RWPE1 (cell line): ENCODE data around the gene RTN4RL2.
A peak's percentile ranks its signal among the peaks of the same experiment; 100 is the strongest.

Experiments used
- CTCF ChIA-PET: fragments of 350-600 bp; sonication (Branson Sonifier 250); formaldehyde crosslinking; extraction: SDS; loops from one replicate; lab custom pipeline; 2021; lab: Yijun Ruan, JAX
- POLR2A ChIA-PET: fragments of 400-600 bp; formaldehyde crosslinking; extraction: SDS; loops from one replicate; lab custom pipeline; 2020; ENCODE audit warnings: antibody characterized with exemption; ENCODE audit not compliant: low non-redundant PET; lab: Yijun Ruan, JAX
- DNase-seq: peaks from one replicate; pipeline ENCODE4 v3.0.0; 2012; ENCODE audit warnings: low spot score
- H3K27ac ChIP-seq: fragments of 450-650 bp; 2 replicates; pipeline ENCODE4 v1.5.1; 2017
- TF ChIP-seq, protein P1 (sequence below): fragments of 450-650 bp; conservative IDR thresholded peaks from 2 replicates; pipeline ENCODE4 v1.5.1; 2017; ENCODE audit warnings: low read depth, mild to moderate bottlenecking

RTN4RL2 gene

DNA sequence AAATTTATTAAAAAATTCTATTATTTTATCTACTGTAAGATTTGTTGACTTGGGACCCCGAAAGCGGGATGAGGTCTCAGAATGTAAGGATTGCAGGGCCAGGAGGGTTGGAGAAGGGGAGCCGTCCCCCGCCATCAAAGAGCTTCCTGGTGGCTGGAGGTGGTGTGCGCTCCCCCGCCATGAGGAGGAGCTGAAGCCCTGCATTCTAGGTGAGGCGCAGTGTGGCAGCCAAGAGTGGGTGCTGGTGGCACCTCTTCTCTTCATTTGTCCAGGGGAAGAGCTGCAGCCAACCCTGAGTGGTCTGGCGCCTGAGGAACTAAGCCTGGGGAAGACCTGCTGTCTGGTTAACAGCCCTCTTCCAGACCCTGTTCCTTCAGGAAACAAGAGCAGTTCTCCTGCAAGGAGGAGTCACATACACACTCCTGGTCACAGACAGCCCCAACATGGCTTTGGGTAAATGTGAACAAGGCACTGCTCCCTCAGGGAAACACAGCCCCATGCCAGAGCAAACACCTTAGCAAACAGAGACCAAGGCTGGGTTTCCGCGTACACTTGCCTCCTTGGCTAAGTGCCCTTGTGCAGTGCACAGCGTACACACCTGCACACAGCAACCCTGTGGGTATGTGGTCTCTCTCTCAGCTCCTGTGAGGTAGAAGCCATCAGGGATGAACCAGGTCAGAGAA lies 17.3 kb downstream of the RTN4RL2 start:
- H3K27ac ChIP-seq, result 0 out of 2 replicates have a peak overlapping the region, but pooled peaks have one; percentile 3
- TF ChIP-seq, protein P1, sequence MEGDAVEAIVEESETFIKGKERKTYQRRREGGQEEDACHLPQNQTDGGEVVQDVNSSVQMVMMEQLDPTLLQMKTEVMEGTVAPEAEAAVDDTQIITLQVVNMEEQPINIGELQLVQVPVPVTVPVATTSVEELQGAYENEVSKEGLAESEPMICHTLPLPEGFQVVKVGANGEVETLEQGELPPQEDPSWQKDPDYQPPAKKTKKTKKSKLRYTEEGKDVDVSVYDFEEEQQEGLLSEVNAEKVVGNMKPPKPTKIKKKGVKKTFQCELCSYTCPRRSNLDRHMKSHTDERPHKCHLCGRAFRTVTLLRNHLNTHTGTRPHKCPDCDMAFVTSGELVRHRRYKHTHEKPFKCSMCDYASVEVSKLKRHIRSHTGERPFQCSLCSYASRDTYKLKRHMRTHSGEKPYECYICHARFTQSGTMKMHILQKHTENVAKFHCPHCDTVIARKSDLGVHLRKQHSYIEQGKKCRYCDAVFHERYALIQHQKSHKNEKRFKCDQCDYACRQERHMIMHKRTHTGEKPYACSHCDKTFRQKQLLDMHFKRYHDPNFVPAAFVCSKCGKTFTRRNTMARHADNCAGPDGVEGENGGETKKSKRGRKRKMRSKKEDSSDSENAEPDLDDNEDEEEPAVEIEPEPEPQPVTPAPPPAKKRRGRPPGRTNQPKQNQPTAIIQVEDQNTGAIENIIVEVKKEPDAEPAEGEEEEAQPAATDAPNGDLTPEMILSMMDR, result no peak
- DNase-seq, result no peak
- ChIA-PET CTCF (interaction anchor here (0.6 to 1.8 kb wide), 8 partner anchors 14 to 166 kb away, joined by 3 to 13 read pairs (median 3); no protein-coding TSS in a partner anchor), POLR2A (no interaction called here)

DNA sequence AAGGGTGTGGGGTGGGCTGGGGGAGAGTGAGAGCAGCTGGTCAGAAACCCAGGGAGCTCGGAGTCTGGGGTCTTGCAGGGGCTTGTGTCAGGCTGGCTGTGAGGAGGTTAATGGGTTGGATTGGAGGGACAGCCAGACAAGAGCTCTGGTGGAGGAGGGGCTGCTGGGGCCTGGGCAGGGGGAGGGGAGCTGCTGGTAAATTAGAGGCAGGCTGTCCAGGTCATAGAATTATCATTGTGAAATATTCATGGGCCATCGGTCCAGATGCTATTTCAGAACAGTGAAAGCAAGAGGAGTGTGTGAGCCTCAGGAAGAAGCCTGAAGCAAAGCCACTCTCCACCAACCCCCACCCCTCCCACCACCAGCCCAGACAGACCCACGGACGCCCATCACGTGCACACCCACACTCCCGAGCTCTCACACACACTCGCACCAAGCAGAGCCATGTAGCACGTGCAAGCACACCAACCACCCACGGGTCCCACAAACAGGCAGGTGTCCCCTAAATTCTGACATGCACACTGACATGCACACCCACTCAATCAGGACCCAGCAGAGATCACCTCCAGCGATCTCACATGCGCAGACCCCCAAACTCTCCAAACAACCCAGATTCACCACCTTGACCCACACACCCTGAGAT lies 18.8 kb downstream of the RTN4RL2 start:
- ChIA-PET POLR2A (no interaction called here), CTCF (interaction anchor here (1.1 to 1.8 kb wide), 3 partner anchors 14 to 131 kb away, joined by 3 to 13 read pairs (median 3); no protein-coding TSS in a partner anchor)
- TF ChIP-seq, protein P1, result no peak
- no peak overlapping the region for H3K27ac ChIP-seq
- DNase-seq, result no peak

DNA sequence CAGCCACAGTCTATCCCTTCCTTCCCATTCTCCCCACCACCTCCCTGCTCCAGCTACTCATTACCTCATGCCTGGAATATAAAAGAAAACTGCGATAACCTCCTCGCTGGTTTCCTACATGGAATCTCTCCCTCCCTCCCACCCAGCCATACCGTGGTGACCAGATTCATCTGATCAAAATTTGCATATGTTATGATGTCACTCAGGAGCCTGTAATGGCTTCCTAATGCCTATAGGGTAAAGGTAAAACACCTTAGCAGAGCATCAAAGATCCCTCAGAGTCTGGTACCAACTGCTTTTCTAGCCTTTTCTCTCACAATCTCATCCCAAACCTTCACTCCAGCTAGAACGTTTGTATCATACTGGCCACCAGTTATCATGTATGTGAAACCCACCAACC lies 19.6 kb downstream of the RTN4RL2 start:
- no peak overlapping the region for H3K27ac ChIP-seq
- POLR2A ChIA-PET, result no interaction called here
- CTCF ChIA-PET, result interaction anchor here (0.8 to 1.0 kb wide), 2 partner anchors 9 to 22 kb away, joined by 3 to 4 read pairs; no protein-coding TSS in a partner anchor
- peak; percentile 57 for DNase-seq
- TF ChIP-seq, protein P1, result no peak

DNA sequence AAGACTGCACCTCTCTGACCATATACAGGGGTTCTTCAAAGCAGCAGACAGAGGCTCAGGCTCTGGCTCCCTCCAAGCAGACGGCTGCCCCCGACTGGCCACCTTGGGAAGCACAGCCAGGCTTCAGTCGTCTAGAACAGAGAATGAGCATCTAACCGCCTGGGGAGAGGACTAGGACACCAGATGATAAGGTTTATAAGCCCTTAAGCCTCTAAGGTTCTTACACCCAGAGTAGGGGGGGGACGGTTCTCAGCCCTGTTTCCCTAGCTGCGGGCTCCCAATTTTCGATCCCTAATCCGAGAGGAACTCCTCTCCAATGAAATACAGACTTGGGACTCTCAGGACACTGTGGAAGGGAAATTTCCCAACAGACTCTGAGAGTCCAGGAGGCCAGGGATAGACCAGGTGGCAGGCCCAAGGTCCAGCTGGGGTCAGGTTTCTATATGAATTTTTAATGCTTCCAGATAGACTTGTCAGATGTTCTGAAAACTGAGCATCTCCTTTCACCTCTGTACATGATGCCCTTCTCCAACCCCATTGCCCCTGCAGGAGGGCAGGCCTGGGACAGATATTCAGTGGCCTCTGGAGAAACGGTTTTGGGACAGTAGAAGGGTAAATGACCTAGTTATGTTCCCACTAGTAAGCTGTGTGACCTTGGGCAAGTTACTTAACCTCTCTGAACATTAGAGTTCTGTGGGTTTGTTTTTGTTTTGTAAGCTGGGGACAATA lies 20.2 kb downstream of the RTN4RL2 start:
- ChIA-PET CTCF (interaction anchor here (0.6 to 1.6 kb wide), 4 partner anchors 8 to 47 kb away, joined by 3 to 6 read pairs (median 4); no protein-coding TSS in a partner anchor), POLR2A (no interaction called here)
- DNase-seq, result no peak

DNA sequence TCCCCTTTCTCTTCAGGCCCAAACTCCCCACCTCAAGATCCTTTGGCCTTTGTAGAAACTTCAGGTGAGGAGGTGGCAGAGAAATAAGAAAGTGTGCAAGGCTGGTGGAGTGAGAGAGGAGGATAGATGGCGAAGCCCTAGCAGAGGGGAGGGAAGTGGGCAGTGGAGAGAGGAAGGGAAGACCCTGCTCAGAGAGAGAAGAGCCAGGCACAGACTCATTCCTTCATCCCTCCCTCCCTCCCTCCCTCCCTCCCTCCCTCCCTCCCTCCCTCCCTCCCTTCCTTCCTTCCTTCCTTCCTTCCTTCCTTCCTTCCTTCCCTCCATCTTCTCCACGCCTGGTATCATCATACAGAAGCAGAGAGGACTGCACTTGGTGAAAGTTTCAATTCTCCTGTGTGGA lies 21.0 kb downstream of the RTN4RL2 start:
- DNase-seq, result no peak
- TF ChIP-seq, protein P1, result no peak
- CTCF ChIA-PET, result interaction anchor here (1.5 to 1.7 kb wide), 3 partner anchors 8 to 47 kb away, joined by 3 to 6 read pairs (median 4); partner anchors contain the start of gene RTN4RL2
- POLR2A ChIA-PET, result no interaction called here
- H3K27ac ChIP-seq, result no peak overlapping the region

More for the DNA sequence above, 20.2 kb downstream of the RTN4RL2 start:
- H3K27ac ChIP-seq, result no peak overlapping the region
- TF ChIP-seq, protein P1, result peak; percentile 56
